NB4 (cell line): Measurements from ENCODE around the gene MRPS14.

ENCODE experiments used
- DNase-seq: peaks from one replicate; pipeline ENCODE4 v3.0.0; 2010; ENCODE audit warnings: low read depth
- H3K4me3 ChIP-seq: one replicate; pipeline ENCODE4 v1.5.1; 2011; ENCODE audit warnings: mild to moderate bottlenecking, low read depth, low read length, moderate library complexity
- CTCF ChIP-seq: IDR thresholded peaks from one replicate; pipeline ENCODE4 v1.5.1; 2012; ENCODE audit warnings: low read depth, low read length
- MAX ChIP-seq: IDR thresholded peaks from 2 replicates; pipeline ENCODE4 v1.6.1; 2011; ENCODE audit warnings: low read depth, low read length
- MYC ChIP-seq: IDR thresholded peaks from 2 replicates; pipeline ENCODE4 v1.6.1; 2011; ENCODE audit warnings: low read depth, low read length
- POLR2A ChIP-seq: IDR thresholded peaks from 2 replicates; pipeline ENCODE4 v1.6.1; 2011; ENCODE audit warnings: mild to moderate bottlenecking; ENCODE audit not compliant: insufficient read length; ENCODE audit errors: extremely low read depth

MRPS14 gene

DNA sequence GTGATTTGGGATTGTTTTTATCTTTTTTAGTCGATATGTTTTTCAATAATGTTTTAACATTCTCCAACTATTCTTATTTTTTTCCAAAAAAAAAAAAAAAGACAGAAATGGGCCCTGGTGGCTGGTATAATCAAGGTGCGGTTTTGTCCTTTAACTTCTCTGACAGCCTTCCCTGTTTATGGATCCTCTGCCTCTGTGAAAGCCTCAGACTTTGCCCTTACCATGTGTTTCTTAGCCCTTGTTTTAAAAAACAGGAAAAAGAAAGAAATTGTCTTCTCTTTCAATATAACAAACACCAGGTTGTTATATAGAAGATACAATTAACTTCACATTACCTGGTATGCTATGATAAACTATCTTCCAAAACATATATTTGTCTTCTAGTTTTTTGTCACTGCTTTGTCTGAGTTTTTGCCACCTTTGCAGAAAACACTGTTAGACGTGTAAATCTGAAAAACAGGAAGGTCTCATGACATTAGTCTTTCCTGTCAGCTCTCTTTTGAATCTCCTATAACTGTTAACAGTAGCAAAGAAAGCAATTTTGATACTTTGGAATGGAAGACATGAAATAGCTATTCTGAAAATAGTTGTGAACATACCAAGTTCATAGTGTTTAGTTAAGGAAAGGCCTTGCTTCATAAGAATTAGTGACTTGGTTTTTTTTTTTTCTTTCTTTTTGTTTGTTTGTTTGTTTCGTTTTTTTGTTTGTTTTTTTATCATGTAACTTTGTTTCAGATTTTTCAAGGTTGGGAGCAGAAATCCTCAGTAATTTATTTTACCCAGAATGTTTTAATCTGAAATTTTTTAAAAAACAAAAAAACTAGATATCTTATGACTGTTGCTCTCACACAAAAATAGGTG is 55.1 kb downstream of the MRPS14 start:
- no peak for DNase-seq
- TF ChIP-seq POLR2A (no peak), MAX (no peak), MYC (no peak), CTCF (no peak)
- H3K4me3 ChIP-seq, result no peak overlapping the region

- DNase-seq, result no peak
- TF ChIP-seq POLR2A (no peak), CTCF (no peak), MAX (no peak), MYC (no peak)
Observed at GRCh38 chr1:174966008-174966572, 57.1 kb downstream of the MRPS14 start.

GRCh38 chr1:174965362-174966007 is 57.7 kb downstream of the MRPS14 start:
- H3K4me3 ChIP-seq, result no peak overlapping the region
- TF ChIP-seq CTCF (no peak), POLR2A (no peak), MYC (no peak), MAX (no peak)
- DNase-seq, result peak; percentile 51

More at GRCh38 chr1:174966008-174966572, 57.1 kb downstream of the MRPS14 start:
- no peak overlapping the region for H3K4me3 ChIP-seq

DNA sequence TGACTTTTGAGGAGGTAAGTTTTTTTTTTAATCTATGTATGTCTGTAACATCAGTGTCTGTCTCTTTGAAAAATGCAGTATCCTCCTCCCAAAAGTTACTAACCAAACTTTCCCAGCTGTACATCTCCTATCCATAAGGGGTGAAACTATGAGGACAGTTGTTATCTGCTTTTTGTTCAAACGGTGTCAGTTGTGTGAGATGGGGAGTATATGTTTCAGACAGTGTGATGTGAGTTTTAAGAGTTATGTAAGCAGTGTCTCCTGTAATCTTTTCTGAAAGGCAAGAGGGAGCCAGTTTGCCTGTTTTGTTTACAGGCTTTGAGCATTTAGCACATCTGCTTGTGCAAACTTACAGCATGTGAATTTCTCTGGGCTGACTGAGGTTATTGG is 58.3 kb downstream of the MRPS14 start:
- TF ChIP-seq MYC (no peak), POLR2A (no peak), MAX (no peak), CTCF (no peak)
- peak; percentile 22 for DNase-seq
- H3K4me3 ChIP-seq, result no peak overlapping the region

DNA sequence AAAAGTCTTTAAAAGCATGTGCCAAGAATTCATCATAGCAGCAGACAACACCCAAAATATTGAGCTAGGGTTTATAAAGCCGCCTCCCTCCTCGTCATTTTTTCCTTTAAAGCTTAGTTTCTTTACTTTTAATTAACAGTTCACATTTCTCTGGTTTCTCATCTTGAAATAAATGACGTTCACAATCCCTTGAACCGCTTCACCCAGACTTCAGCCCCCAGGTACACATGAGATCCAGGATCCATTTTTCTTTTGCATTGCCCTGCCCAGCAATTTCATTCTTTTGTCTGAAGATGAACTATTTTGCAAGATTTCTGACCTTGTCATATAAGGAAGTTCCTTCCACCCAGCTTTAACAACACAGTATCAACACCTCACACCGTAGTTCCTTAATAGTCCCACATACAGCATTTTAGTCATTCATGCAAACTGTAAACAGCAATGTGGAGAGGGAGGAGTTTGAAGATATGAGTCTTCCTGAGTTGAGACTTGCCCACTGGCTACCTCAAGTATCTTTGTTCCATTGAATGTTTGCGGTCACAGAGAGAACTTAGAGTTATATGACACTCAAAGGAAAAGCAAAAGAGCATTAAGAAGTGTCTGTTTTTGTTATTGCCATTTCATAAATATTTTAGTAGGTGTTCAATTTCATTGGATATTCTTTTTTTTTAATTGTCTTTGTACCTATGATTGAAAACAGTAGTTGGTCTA is 58.8 kb downstream of the MRPS14 start:
- peak; percentile 91 for DNase-seq
- TF ChIP-seq POLR2A, result no peak
- TF ChIP-seq MAX, result peak; percentile 56
- peak; percentile 56 for TF ChIP-seq MYC
- TF ChIP-seq CTCF, result no peak
- no peak overlapping the region for H3K4me3 ChIP-seq
